Measurements from ENCODE around the gene NEIL1.
"Not testable (repeated sequence)": the region's sequence is repeated elsewhere in the genome, so short reads cannot be mapped to it uniquely, and the experiment has no call there.

Gene NEIL1, protein sequence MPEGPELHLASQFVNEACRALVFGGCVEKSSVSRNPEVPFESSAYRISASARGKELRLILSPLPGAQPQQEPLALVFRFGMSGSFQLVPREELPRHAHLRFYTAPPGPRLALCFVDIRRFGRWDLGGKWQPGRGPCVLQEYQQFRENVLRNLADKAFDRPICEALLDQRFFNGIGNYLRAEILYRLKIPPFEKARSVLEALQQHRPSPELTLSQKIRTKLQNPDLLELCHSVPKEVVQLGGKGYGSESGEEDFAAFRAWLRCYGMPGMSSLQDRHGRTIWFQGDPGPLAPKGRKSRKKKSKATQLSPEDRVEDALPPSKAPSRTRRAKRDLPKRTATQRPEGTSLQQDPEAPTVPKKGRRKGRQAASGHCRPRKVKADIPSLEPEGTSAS

DNA sequence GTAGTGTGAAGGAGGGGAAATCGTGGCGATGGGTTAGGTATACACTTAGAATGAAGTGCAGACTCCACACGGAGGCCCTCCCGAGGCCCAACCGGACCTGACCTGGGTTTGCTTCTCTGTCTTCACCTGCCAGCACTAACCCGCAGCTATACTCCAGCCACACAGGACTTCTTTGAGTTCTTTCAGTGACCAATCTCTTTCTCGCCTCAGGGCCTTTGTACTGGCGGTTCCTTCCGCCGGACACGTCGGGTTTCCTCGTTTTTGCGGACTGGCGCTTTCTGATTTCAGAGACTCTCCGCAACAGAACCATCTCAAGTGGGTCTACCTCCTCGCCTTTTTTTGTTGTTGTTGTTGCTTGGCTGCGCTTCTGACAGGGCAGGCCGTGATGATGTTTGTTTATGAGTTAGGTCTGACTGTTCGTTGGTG is at the start of gene NEIL1:
Gene NEIL1, plus strand, starts transcription at position 244 of the 426 bp plus-strand sequence. CDS start 1,867 bp downstream, outside the sequence.
- FAIRE-seq (no peak), DNase-seq (ENCODE audit: low spot score) (no peak)

DNA sequence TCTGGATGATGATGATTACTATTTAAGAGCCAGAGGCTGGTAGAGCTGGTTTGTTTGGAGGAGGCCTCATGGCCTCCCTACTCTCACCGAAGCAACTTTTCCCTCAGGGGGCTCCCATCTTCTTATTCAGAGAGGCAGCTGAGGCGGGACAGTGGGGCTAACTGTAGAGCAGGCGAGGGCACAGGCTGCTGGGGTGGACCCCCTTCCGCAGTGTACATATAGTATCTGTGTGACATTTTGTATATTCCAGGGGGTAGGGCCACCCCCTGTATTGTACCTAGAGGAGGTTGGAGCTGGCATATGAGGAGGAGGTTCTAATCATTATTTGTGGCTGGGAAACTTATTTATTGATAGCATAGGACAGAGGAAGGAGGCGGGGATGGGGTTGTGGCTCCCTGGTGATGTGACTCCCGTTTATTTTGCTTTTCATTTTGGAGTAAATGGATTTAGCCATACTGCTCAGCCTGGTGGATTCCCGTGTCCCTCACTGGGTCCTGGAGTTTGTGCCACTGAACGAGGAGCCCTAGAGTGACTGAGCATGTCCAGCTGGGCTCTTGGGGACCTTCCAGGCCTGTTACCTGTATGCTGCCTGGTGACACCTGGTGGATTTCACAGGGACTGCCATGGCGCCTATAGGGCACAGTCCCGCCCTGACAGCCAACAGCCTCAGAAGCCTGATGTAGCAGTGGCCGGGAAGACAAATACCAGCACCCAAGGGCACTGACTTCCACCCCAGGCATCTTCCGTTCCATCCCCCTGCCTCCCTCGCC is 48.1 kb upstream of the NEIL1 start:
- DNase-seq (ENCODE audit: low spot score) = not testable (repeated sequence)

DNA sequence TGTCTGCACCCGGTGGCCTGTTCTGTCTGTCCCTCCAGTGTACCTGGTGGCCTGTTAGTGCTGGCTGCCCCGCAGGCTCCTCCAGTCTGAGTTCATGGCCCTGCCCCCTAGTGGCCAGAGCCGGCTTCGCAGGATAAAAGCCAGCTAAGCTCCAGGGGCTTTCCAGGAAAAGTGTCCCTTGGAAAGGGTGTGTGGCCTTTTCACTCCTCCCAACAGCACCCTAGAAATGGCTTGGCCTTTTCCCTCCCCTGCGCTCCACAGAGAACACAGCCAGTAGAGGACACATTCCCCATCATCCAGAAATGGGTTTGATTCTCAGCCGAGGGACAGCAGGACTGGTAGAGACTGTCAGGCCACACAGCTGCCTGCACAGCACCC is 47.5 kb upstream of the NEIL1 start:
- not testable (repeated sequence) for DNase-seq (ENCODE audit: low spot score); FAIRE-seq

More for the DNA sequence above, 48.1 kb upstream of the NEIL1 start:
- FAIRE-seq = not testable (repeated sequence)

DNA sequence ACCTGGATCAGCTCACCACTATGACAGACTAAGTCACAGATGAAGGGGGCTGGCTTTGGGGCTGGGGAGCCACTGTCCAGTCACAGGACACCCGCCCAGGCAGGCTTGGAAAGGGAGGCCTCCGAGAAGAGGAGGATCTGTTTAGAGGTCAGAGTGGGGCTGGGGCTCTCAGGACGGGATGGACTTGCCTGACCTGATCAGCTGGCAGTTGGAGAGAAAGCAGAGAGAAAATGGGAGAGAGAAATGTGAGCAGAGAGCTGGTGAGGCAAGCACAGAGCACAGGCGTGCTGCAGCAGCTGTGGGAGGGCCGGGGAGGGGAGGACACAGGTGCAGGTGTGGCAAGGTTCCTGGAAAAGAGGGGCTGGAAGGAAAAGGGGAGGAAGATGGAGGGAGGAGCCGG is 46.8 kb upstream of the NEIL1 start:
- not testable (repeated sequence) for DNase-seq (ENCODE audit: low spot score); FAIRE-seq

DNA sequence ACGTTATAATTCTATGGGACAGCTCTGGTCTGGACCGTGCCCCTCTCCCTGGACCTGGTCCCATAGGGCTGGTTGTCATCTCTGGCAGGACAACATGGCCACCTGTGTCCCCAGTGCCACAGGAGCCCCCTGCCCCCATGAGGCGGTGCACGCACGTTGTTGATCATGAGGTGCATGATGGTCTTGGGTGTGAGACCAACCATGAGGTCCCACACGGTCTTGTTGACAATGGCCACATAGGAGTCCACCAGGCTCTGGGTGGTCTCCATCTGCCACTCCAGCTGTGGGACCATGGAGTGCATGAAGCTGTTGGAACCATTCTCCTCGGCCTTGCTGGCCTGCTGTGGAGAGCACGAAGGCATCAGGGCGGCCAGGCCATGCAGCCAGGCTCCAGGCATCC is 44.5 kb upstream of the NEIL1 start:
- no peak for DNase-seq (ENCODE audit: low spot score)
- FAIRE-seq = no peak

DNA sequence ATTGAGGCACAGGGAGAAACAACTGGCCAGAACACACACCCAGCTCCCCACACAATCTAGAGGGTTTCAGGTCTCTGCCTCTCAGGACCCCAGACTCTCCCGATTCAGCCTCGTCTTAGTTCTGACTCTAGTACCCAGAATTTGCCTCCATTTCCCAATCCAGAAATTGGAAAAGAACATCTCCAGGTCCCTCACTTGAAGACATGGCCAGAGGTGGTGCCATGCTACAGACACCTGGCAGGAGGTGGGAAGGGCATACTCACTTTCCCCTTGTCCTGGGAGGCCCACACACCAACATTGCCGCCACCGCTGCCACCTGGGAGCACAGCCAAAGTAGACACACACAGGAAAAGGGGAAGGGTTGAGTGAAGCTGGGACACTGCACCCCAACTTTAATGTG is 44.1 kb upstream of the NEIL1 start:
- FAIRE-seq; DNase-seq (ENCODE audit: low spot score): not testable (repeated sequence)

DNA sequence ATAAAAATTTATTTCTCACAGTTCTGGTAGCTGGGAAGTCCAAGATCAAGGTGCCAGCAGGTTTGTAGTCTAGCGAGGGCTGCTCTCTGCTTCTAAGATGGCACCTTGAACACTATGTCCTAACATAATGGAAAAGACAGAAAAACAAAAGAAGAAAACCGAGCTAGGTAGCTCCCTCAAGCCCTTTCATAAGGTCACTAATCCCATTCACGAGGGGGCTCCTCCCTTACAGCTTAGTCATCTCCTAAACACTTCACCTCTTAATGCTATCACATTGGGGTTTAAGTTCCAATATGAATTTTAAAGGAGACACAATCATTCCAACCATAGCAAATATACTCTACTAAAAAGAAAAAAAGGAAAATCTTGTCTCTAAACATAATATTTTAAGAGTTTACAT is 40.7 kb upstream of the NEIL1 start:
- no peak for FAIRE-seq
- no peak for DNase-seq (ENCODE audit: low spot score)

DNA sequence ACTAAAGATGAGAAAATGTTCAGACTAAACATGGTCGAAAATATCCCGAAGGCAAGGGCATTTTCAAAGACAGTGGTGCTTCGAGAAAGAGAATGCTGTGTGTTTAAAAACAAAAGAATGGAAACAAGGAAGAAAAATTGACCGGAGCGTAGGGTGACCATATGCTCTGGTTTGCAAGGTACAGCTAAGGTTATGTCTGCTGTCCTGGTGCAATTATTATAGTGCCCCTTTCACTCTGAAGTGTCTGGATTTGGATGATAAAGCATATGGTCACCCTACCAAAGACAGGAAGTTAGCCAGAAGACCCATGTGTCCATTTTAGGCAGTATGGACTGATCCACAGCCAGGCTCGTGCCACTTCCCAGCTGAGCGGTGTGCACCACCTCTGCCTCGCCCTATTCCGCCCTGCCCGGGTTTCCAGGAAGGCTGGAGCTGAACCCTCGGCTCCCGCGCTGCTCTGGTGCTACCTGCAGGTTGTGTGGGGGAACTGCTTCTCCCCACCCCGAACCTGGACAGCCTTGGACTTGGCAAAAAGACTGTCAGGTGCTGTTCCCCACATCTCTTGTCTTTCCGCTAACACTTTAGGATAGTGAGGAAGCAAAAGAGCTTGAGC is 39.0 kb upstream of the NEIL1 start:
- FAIRE-seq (no peak), DNase-seq (ENCODE audit: low spot score) (peak; percentile 7)

DNA sequence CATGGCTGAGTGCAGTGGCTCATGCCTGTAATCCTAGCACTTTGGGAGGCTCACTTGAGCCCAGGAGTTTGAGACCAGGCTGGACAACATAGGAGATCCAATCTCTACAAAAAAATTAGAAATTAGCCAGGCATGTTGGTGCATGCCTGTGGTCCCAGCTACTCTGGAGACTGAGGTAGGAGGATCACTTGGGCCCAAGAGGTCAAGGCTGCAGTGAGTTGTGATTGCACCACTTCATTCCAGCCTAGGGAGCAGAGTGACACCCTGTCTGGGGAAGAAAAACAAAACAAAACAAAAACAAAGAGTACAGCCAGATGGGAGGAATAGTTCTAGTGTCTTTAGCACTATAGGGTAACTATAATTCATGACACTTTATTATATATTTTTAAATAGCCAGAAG is 37.1 kb upstream of the NEIL1 start:
- DNase-seq (ENCODE audit: low spot score) (no peak), FAIRE-seq (no peak)

DNA sequence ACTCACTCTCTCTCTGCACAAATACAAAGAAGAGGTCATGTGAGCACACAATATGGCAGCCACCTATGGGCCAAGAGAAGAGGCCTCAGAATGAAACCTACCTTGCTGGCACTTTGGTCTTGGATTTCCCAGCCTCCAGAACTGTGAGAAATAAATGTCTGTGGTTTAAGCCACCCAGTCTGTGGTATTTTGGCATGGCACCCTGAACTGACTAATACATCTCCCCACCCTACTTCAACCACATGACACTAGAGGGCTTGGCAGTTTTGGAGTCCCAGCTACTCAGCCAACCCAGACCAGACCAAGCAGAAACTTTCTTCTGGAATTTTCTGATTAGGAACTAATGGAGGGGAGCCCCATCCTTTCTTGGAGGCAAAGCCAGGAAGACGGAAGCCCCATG is 34.3 kb upstream of the NEIL1 start:
- DNase-seq (ENCODE audit: low spot score) (peak; percentile 35), FAIRE-seq (peak; percentile 86)

DNA sequence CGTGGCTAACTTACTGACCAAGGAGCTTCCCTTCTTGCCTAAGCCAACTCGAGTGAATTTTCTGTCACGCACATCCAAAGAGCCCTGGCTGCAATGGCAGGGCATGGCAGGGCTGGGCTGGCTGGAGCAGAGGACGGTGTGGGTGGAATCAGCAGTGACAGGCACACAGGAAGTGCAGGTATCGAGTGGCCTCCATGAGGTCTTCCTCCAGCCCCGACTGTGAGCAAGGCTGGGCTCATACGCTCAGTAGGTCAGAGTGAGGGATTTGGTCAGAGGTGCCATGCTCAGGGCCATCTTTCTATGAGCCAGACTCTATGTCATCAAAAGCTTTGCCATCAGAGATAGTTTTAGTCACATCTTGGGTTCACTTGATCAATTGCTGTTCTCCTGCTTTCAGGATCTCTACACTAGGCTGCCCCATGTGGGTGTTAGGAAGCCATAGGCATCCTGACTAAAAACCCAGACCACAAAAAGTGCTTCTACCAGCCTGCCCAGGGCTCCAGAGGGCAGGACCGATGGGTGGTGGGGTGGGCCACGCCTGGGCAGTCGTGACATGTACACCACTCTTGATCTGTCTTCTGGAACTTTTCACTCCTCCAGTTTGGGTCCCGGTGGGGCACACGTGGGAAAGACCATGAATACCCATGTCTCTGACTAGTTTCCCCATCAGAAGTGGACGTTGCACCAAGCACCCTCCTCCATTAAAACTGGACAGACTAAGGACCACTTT is 33.6 kb upstream of the NEIL1 start:
- DNase-seq (ENCODE audit: low spot score) = no peak
- FAIRE-seq = no peak

DNA sequence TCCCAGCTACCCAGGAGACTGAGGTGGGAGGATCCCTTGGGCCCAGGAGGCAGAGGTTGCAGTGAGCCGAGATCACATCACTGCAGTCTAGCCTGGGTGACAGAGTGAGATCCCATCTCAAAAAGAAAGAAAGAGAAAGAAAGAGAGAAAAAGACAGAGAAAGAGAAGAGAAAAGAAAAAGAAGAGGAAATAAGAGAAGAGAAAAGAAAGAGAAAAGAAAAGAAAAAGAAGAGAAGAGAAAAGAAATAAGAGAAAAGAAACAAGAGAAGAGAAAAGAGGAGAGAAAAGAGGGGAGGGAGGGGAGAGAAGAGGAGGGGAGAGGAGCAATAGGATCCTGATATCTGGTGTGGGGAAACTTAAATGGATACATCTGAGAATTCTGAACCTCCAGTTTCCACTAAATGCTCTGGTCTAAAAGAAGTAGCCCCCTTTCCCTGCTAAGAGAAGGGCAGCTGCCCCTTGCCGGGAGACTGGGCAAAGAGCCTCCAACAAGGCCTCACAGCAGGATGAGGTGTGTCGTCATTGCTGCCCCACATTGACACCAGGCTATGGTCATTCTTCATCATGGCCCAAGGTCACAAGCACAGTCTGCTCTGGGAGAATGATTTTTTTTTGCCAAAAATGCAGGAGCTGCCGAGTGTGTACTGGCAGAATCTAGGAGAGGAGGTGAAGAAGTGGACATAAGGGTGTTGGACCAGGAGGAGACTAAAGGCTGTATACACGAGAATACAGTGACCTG is 32.1 kb upstream of the NEIL1 start:
- FAIRE-seq = no peak
- no peak for DNase-seq (ENCODE audit: low spot score)

DNA sequence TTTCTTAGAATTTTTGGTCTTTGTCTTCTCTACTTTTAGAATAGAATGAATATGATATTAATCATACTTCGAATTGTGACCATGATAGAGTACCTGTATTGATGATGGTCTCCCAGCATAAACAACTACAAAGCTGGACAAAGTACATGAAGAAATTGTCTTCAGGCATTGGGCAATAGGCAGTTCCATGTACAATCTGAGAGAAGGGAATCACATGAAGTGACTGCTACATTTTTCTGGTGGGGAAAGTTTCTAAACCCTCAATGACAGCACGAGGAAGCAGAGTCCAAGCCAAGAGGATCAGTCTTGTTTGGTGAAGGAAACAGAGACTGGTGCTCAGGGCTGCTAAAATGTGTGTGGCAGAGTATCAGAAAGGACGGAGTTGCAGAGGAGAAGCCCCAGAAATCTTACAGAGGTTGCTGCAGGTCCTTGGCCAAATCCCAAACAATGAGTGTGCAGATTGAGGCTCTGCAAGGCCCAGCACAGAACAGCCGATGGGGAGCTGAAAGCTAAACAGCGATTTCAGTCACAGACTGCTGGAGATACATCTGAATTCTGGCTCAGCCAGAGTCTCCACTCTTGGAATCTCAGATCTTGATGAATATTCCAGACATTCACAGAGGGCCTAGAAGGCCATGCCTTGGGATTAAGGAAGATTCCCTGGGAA is 27.5 kb upstream of the NEIL1 start:
- not testable (repeated sequence) for FAIRE-seq; DNase-seq (ENCODE audit: low spot score)

DNA sequence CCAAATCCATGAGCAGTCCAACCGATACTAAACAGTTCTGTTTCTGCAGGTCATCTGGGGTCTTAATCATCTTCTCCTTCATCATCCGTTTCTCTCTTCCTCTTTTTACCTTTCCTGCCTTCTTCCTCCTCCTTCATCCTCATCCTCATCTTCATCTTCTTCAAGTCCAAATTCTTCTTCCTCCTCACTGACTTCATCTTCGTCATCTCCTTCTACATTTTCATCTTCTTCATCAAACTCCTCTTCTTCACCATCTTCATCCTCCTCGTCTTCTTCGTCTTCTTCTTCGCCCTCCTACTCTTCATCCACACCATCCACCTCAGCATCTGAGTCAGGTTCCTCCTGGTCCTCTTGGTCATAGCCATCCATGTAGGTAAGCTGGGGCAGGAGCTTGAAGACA is 25.1 kb upstream of the NEIL1 start:
- DNase-seq (ENCODE audit: low spot score) = no peak
- FAIRE-seq = no peak

DNA sequence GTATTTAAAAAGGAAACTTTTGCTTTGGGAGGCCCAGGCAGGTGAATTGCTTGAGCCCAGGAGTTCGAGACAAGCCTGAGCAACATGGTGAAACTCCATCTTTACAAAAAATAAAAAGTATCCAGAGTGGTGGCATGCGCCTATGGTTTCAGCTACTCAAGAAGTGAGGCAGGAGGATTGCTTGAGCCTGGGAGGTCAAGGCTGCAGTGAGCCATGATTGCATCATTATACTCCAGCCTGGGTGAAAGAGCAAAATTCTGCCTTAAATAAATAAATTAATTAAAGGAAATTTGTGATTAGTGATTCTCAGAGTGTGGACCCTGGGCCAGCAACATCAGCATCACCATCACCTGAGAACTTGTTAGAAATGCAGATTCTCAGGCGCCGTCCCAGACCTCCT is 20.9 kb upstream of the NEIL1 start:
- no peak for DNase-seq (ENCODE audit: low spot score)
- no peak for FAIRE-seq

DNA sequence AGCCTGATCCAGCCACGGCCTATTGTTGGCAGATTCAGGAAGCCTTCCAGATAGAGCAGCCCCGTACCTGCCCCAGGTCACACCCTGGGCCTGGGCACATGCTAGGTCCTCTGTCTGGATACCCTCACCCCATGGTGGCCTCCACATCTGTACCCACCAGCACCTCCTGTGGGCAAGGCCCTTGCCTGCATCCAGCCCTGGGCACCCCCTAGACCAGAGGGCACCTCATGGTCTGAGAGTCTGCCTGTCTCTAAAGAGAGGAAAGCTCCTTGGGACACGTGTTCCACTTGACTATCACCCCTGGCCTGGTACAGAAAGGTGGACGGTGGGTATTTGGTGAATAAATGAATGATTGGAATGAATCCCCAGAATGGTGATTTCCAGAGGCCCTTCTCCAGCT is 19.8 kb upstream of the NEIL1 start:
- no peak for FAIRE-seq

DNA sequence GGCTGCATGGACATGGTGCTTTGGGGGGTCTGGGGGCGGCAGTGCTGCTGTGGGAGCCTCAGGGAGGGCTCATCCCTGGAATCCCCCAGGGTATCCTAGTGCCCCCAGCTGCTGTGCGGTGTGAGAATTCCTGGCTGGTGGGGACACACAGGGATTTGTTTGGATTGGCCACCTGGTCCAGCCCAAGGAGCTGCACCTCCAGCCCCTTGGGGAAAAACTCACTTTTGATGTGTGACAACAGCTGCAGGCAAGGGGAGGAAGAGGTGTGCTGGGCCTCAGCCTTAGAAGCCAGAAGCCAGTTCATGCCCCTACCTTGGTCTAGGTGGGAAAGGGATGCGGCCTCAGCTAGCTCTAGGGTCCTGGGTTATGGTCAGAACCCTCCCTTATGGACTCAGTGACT is 19.3 kb upstream of the NEIL1 start:
- no peak for FAIRE-seq

More for the DNA sequence above, 19.8 kb upstream of the NEIL1 start:
- DNase-seq (ENCODE audit: low spot score) = no peak

DNA sequence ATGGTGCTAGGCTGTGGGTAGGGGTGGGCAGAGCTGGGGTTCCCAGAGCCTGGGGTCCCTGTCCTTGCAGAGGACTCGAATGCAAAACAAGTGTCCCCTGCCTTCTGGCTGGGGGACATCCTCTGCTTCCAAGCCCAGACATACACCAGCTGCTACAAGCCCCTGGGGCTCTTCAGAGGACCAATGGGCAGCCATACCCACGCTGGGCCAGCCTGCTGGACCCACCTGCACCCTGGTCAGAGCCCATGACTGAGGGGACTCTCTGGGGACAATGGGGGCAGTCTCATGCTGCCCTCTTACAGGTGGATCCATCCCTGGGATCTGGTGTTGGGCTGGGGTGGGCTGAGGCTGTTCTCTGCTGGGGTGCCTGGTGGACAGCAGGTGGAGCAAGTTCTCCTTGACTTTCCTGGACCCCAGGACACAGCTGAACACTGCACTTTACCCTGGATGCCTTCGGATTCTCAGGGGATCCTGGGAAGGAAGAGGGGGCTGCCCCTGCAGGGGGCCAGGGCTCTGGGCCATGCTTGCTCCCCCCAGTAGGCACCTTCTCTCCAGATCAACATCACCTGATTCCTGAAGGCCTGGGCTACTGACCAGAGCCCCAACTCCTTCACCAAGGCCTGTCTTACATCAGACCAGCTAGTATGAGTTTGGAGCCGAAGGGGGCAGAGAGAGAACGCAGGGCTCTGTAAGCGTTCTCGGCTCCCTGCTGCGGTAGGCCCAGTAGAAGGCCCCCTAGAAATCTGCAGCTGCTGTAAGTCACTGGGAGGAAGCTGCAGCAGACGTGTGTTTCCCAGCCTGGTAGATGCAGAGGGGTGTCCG is 18.1 kb upstream of the NEIL1 start:
- no peak for FAIRE-seq

More for the DNA sequence above, 19.3 kb upstream of the NEIL1 start:
- DNase-seq (ENCODE audit: low spot score) = no peak

DNA sequence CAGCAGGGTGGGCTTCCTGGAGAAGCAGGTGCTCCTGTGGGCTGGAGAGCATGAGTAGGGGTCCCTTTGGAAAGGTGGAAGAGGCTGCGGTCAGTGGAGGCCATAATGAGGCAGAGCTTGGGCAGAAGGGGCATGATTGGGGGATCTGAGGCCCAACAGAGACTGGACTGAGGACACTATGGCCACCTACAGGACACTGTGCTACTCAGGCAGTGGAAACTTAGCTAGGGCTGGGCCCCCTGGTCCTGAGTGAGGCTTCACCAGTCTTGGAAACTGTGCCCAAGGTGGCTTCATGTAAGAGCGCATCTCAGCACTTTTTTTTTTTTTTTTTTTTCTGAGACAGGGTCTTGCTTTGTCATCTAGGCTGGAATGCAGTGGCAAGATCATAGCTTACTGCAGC is 17.3 kb upstream of the NEIL1 start:
- no peak for DNase-seq (ENCODE audit: low spot score)
- FAIRE-seq = no peak

More for the DNA sequence above, 18.1 kb upstream of the NEIL1 start:
- no peak for DNase-seq (ENCODE audit: low spot score)
